K562 (cell line): Measurements from ENCODE around the gene IFNA8. TPM values are rescaled to one million over a fixed set of nuclear protein-coding genes. Genes with fewer than 3 reads are reported as not detected.

Experiments
- ATAC-seq: fragments of 200-7000 bp; cut with Tn5 transposase; 3 replicates; pipeline ENCODE4 v1.9.1; 2020; ENCODE audit warnings: moderate library complexity
- BruUV-seq: library from RNA; stranded (reverse); fragments of 400-500 nt; replicated peaks from 2 replicates; lab custom pipeline; 2021; lab: Mats Ljungman, UMichigan
- CTCF ChIA-PET: fragments of 300-600 bp; formaldehyde crosslinking; extraction: SDS; loops from one replicate; lab custom pipeline; 2021; ENCODE audit warnings: low intra/inter-chr PET ratio; lab: Yijun Ruan, JAX
- POLR2A ChIA-PET: fragments of 300-600, 350-650 bp; sonication (Branson Sonifier 250); formaldehyde crosslinking; extraction: SDS; loops from one replicate; lab custom pipeline; 2021; ENCODE audit warnings: antibody characterized with exemption, inconsistent platforms; lab: Yijun Ruan, JAX
- DNase-seq, 4 experiments: peaks; one replicate each; pipeline versions ENCODE4 v3.0.0 to v3.0.0-alpha.2; 2011 to 2018; ENCODE audit warnings: low spot score in 3 of 4, mixed read lengths in 3 of 4; ENCODE audit errors: extremely low read depth in 1 of 4
- FAIRE-seq: peaks from 2 replicates; lab custom pipeline; 2011; peaks lifted over from hg19 to GRCh38; lab: Jason Lieb, UNC
- H2AFZ ChIP-seq: 2 replicates; pipeline ENCODE4 v1.6.0; 2011; ENCODE audit warnings: low read depth, low read length, control low read depth, inconsistent platforms
- H3K27ac ChIP-seq: fragments of 200-600 bp; 3 replicates; pipeline ENCODE4 v1.8.0; 2011; ENCODE audit warnings: low read depth, mild to moderate bottlenecking, control low read depth, inconsistent platforms, low read length, moderate library complexity, mixed read lengths; ENCODE audit errors: extremely low read depth
- H3K27me3 ChIP-seq, 2 experiments: fragments of 300-600 bp in 1 of 2; 2 replicates in 1 of 2; 3 replicates in 1 of 2; pipeline versions ENCODE4 v1.6.0 to v1.8.0; 2011; ENCODE audit warnings: inconsistent platforms in 2 of 2, low read length in 2 of 2, mild to moderate bottlenecking in 1 of 2, mixed read lengths in 1 of 2, moderate library complexity in 1 of 2; ENCODE audit not compliant: control insufficient read depth in 2 of 2, insufficient read depth in 2 of 2
- H3K36me3 ChIP-seq: fragments of 300-600 bp; 3 replicates; pipeline ENCODE4 v1.8.0; 2011; ENCODE audit warnings: mild to moderate bottlenecking, low read length, inconsistent platforms; ENCODE audit not compliant: control insufficient read depth, insufficient read depth
- H3K4me1 ChIP-seq, 2 experiments: fragments of 200-600 bp in 1 of 2; replicated peaks in 1 of 2; 2 replicates in 1 of 2; 3 replicates in 1 of 2; pipeline versions ENCODE4 v1.5.1 to v1.8.0; 2011; ENCODE audit warnings: inconsistent platforms in 2 of 2, low read length in 2 of 2, mild to moderate bottlenecking in 1 of 2, mixed read lengths in 1 of 2, moderate library complexity in 1 of 2; ENCODE audit not compliant: control insufficient read depth in 2 of 2, insufficient read depth in 2 of 2
- H3K4me2 ChIP-seq: 2 replicates; pipeline ENCODE4 v1.6.1; 2011; ENCODE audit warnings: low read length, control low read depth, inconsistent platforms, mixed read lengths; ENCODE audit not compliant: insufficient read depth
- H3K4me3 ChIP-seq: fragments of 200-600 bp; sonication (generic), shearing (Covaris generic); 2 replicates; pipeline ENCODE4 v1.5.1; 2016; ENCODE audit warnings: control low read depth, inconsistent platforms
- H3K79me2 ChIP-seq: fragments of 200-600 bp; 3 replicates; pipeline ENCODE4 v1.8.0; 2011; ENCODE audit warnings: low read length, inconsistent platforms; ENCODE audit not compliant: control insufficient read depth, insufficient read depth
- H3K9ac ChIP-seq, 2 experiments: 2 replicates each; pipeline versions ENCODE4 v1.6.0 to v1.6.1; 2011; ENCODE audit warnings: low read depth in 2 of 2, low read length in 2 of 2, control low read depth in 1 of 2, inconsistent platforms in 1 of 2, mild to moderate bottlenecking in 1 of 2, mixed read lengths in 1 of 2; ENCODE audit not compliant: insufficient read depth in 1 of 2
- H3K9me1 ChIP-seq: one replicate; pipeline ENCODE4 v1.6.0; 2011; ENCODE audit warnings: inconsistent platforms, mild to moderate bottlenecking, low read length, moderate library complexity; ENCODE audit not compliant: control insufficient read depth, insufficient read depth
- H3K9me3 ChIP-seq: replicated peaks from 2 replicates; pipeline ENCODE4 v1.5.1; 2011; ENCODE audit warnings: low read depth, low read length, inconsistent platforms; ENCODE audit not compliant: control insufficient read depth, insufficient read depth
- H4K20me1 ChIP-seq: replicated peaks from 2 replicates; pipeline ENCODE4 v1.6.1; 2011; ENCODE audit warnings: low read length, inconsistent platforms, mixed read lengths; ENCODE audit not compliant: control insufficient read depth, insufficient read depth
- HNRNPUL1 ChIP-seq: fragments of 200-400 bp; formaldehyde crosslinking; IDR thresholded peaks from 2 replicates; pipeline ENCODE4 v1.6.1; 2017; ENCODE audit warnings: low read length
- MAFG ChIP-seq: fragments of 450-650 bp; conservative IDR thresholded peaks from 2 replicates; pipeline ENCODE4 v1.6.1; 2016; ENCODE audit warnings: missing genetic modification characterization, missing compliant biosample characterization
- NR4A1 ChIP-seq, 2 experiments: fragments of 250-450 bp in 1 of 2; fragments of 450-650 bp in 1 of 2; sonication (Bioruptor Pico) in 1 of 2; IDR thresholded peaks; 2 replicates each; pipeline versions ENCODE4 v1.4.0 to v1.6.1; 2016 to 2020; ENCODE audit warnings: mild to moderate bottlenecking in 2 of 2, missing compliant biosample characterization in 1 of 2, missing genetic modification characterization in 1 of 2, moderate library complexity in 1 of 2
- RBM25 ChIP-seq: fragments of 200-400 bp; formaldehyde crosslinking; IDR thresholded peaks from 2 replicates; pipeline ENCODE4 v1.6.1; 2018; ENCODE audit warnings: low read length, low read depth, moderate library complexity; ENCODE audit not compliant: severe bottlenecking
- WGBS: fragments of 100-300 bp; shearing (Covaris generic); methylation state at CpG from one replicate; pipeline ENCODE4 v1.1.6; 2016; ENCODE audit warnings: low coverage, mixed read lengths; ENCODE audit not compliant: insufficient coverage; ENCODE audit errors: missing lambda C conversion rate; 5-methylcytosine and 5-hydroxymethylcytosine counted together
- in situ Hi-C: fragments of 300-500 bp; cut with MboI; formaldehyde crosslinking; loops from 4 replicates; pipeline ENCODE4 v1.15.0; 2018; ENCODE audit warnings: inconsistent platforms, mixed read lengths
- intact Hi-C: fragments of 100-400 bp; cut with micrococcal nuclease; formaldehyde crosslinking; loops from 2 replicates; pipeline ENCODE4 v1.14.2; 2022
- polyA plus RNA-seq, 8 experiments: library from polyadenylated mRNA; depleted of rRNA in 4 of 8; stranded (reverse) in 5 of 8; unstranded in 3 of 8; fragments of >200 nt; fragmentation: Nextera tagmentation in 2 of 8; fragmentation: Illumina TruSeq in 1 of 8; extraction: Ambion mirVana in 2 of 8; extraction: Trizol in 1 of 8; gene quantifications; 2 replicates each; pipeline versions ENCODE4 v1.2.1 to v1.2.3, GENCODE V29; 2011 to 2014; ENCODE audit warnings: inconsistent platforms in 1 of 8, missing spikeins in 1 of 8
- total RNA-seq, 7 experiments: library from RNA; depleted of rRNA in 6 of 7; stranded (reverse); fragments of >200 nt in 6 of 7; fragmentation: Illumina TruSeq in 2 of 7; extraction: Trizol in 2 of 7; gene quantifications; 2 replicates each; pipeline versions ENCODE4 v1.2.1 to v1.2.3, GENCODE V29; 2011 to 2021; ENCODE audit warnings: low replicate concordance in 1 of 7
- TF ChIP-seq, protein P1 (sequence below), 2 experiments: fragments of 450-650 bp in 1 of 2; sonication (generic) in 1 of 2; formaldehyde crosslinking in 1 of 2; IDR thresholded peaks; 2 replicates each; pipeline versions ENCODE4 v1.7.1 to v1.9.0; 2016 to 2022; ENCODE audit warnings: inconsistent platforms in 1 of 2, mild to moderate bottlenecking in 1 of 2, missing genetic modification reagents in 1 of 2
- TF ChIP-seq, protein P2 (sequence below): sonication (generic); formaldehyde crosslinking; IDR thresholded peaks from 2 replicates; pipeline ENCODE4 v1.8.0; 2023; ENCODE audit warnings: mild to moderate bottlenecking, missing genetic modification reagents
- TF ChIP-seq, protein P3 (sequence below): fragments of 250-450 bp; sonication (Bioruptor Pico); IDR thresholded peaks from 2 replicates; pipeline ENCODE4 v1.6.1; 2021; ENCODE audit warnings: mild to moderate bottlenecking

The IFNA8 gene
- total and polyA plus RNA-seq, 9 of the 15 experiments (the other 6 are each of a cell fraction or from before 2014, with no cell fraction given), result not detected

DNA sequence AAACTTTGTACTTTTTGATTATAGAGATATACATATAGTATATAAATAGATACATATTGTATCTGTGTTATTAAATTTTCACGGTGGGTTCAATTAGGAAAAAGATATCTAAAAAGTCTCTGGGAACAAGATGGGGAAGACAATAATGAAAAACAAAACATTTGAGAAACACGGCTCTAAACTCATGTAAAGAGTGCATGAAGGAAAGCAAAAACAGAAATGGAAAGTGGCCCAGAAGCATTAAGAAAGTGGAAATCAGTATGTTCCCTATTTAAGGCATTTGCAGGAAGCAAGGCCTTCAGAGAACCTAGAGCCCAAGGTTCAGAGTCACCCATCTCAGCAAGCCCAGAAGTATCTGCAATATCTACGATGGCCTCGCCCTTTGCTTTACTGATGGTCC, 31.2 kb downstream of the IFNA8 start, which contains the start of gene IFNA1:
Gene IFNA1, plus strand, starts transcription at position 301 of the 400 bp plus-strand sequence. Its CDS starts 69 bp downstream, at position 370.
- Histone ChIP-seq H3K4me3 (no peak within 1 kb of the TSS), H2AFZ (no peak within 1 kb of the TSS), H3K79me2 (no peaks in the 10 kb centered on the region), H3K36me3 (no peaks in the 10 kb centered on the region), H3K9me3 (no peaks in the 10 kb centered on the region), H4K20me1 (no peaks in the 10 kb centered on the region), H3K9me1 (no peaks in the 10 kb centered on the region), H3K27me3 (no peaks in the 10 kb centered on the region), H3K9ac (no peak within 1 kb of the TSS), H3K4me1 (no peaks in the 10 kb centered on the region), H3K4me2 (no peak within 1 kb of the TSS), H3K27ac (no peak within 1 kb of the TSS)
- ATAC-seq (no peak), DNase-seq (no peak), FAIRE-seq (no peak)
- no TSS peak for BruUV-seq
- WGBS, result no CpG with 5 or more reads among the region's 4 CpGs
- intact Hi-C loops (no loop called here), in situ Hi-C loops (no loop called here)
- POLR2A ChIA-PET, result no interaction called here
- CTCF ChIA-PET, result no interaction called here
- TF ChIP-seq, protein P1, sequence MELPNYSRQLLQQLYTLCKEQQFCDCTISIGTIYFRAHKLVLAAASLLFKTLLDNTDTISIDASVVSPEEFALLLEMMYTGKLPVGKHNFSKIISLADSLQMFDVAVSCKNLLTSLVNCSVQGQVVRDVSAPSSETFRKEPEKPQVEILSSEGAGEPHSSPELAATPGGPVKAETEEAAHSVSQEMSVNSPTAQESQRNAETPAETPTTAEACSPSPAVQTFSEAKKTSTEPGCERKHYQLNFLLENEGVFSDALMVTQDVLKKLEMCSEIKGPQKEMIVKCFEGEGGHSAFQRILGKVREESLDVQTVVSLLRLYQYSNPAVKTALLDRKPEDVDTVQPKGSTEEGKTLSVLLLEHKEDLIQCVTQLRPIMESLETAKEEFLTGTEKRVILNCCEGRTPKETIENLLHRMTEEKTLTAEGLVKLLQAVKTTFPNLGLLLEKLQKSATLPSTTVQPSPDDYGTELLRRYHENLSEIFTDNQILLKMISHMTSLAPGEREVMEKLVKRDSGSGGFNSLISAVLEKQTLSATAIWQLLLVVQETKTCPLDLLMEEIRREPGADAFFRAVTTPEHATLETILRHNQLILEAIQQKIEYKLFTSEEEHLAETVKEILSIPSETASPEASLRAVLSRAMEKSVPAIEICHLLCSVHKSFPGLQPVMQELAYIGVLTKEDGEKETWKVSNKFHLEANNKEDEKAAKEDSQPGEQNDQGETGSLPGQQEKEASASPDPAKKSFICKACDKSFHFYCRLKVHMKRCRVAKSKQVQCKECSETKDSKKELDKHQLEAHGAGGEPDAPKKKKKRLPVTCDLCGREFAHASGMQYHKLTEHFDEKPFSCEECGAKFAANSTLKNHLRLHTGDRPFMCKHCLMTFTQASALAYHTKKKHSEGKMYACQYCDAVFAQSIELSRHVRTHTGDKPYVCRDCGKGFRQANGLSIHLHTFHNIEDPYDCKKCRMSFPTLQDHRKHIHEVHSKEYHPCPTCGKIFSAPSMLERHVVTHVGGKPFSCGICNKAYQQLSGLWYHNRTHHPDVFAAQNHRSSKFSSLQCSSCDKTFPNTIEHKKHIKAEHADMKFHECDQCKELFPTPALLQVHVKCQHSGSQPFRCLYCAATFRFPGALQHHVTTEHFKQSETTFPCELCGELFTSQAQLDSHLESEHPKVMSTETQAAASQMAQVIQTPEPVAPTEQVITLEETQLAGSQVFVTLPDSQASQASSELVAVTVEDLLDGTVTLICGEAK (IDR thresholded peaks at IDR 0.05), result no peak
- TF ChIP-seq, protein P1 (CRISPR knock-in tag; IDR thresholded peaks at IDR 0.05), result no peak
- no peak for TF ChIP-seq MAFG (tag)
- TF ChIP-seq, protein P2, sequence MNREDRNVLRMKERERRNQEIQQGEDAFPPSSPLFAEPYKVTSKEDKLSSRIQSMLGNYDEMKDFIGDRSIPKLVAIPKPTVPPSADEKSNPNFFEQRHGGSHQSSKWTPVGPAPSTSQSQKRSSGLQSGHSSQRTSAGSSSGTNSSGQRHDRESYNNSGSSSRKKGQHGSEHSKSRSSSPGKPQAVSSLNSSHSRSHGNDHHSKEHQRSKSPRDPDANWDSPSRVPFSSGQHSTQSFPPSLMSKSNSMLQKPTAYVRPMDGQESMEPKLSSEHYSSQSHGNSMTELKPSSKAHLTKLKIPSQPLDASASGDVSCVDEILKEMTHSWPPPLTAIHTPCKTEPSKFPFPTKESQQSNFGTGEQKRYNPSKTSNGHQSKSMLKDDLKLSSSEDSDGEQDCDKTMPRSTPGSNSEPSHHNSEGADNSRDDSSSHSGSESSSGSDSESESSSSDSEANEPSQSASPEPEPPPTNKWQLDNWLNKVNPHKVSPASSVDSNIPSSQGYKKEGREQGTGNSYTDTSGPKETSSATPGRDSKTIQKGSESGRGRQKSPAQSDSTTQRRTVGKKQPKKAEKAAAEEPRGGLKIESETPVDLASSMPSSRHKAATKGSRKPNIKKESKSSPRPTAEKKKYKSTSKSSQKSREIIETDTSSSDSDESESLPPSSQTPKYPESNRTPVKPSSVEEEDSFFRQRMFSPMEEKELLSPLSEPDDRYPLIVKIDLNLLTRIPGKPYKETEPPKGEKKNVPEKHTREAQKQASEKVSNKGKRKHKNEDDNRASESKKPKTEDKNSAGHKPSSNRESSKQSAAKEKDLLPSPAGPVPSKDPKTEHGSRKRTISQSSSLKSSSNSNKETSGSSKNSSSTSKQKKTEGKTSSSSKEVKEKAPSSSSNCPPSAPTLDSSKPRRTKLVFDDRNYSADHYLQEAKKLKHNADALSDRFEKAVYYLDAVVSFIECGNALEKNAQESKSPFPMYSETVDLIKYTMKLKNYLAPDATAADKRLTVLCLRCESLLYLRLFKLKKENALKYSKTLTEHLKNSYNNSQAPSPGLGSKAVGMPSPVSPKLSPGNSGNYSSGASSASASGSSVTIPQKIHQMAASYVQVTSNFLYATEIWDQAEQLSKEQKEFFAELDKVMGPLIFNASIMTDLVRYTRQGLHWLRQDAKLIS (CRISPR knock-in tag), result no peak
- no peak for TF ChIP-seq NR4A1 (CRISPR knock-in tag; IDR thresholded peaks at IDR 0.05)
- TF ChIP-seq NR4A1 (tag; IDR thresholded peaks at IDR 0.05), result no peak
- TF ChIP-seq, protein P3, sequence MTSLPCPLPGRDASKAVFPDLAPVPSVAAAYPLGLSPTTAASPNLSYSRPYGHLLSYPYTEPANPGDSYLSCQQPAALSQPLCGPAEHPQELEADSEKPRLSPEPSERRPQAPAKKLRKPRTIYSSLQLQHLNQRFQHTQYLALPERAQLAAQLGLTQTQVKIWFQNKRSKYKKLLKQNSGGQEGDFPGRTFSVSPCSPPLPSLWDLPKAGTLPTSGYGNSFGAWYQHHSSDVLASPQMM, result no peak
- no peak for TF ChIP-seq RBM25
- TF ChIP-seq HNRNPUL1, result no peak
